Measurements from ENCODE around the gene RHOV. TPM values are rescaled to one million over a fixed set of nuclear protein-coding genes. Genes with fewer than 3 reads are reported as not detected.

RHOV gene
- total and polyA plus RNA-seq, 2 experiments from 2014 or later: 1.7 to 6.1 TPM

DNA sequence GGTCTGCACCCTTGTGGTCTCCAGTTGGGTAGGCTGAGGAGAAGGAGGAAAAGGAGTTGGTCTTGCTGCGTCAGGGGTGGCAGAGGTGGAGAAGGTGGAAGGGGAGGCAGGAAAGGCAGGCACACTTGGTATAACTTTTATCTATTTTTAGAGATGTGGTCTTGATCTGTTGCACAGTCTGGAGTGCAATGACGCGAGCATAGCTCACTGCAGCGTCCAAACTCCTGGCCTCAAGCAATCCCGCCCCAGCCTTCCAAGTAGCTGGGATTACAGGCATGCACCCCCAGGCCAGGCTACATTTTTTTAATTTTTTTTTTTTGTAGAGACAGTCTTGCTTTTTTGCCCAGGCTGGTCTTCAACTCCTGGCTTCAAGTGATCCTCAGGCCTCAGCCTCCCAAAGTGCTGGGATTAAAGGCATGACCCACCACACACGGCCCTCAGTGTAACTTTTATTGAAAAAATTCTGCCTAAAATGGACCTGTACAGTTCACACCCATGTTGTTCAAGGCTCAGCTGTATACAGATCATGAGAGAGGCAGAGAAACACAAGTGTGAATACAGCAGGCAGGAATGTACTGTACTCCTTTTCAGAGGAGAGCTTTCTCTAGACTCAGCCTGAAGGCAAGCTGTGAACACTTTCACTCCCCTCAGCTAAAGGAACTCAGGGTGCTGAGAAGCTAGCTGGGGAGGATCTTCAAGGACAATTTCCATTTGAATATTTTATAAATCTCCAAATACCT lies 2.1 kb upstream of the RHOV start:
- no peak overlapping the region for H3K4me2 ChIP-seq
- no peaks in the 10 kb centered on the region for H4K20me1 ChIP-seq (ENCODE audit: insufficient read depth, poor library complexity, severe bottlenecking)
- H3K9me2 ChIP-seq (replicated peaks; ENCODE audit: insufficient read depth): no peaks in the 10 kb centered on the region
- H3K4me3 ChIP-seq: no peak overlapping the region
- H3K27ac ChIP-seq: no peak overlapping the region
- H3K27me3 ChIP-seq: no peaks in the 10 kb centered on the region
- no peaks in the 10 kb centered on the region for H3K79me2 ChIP-seq
- WGBS (ENCODE audit: low lambda C conversion rate, missing lambda C conversion rate): 75% methylated on average over 6 of the region's 6 CpGs
- no peak for DNase-seq (ENCODE audit: low spot score)
- no peaks in the 10 kb centered on the region for H3K36me3 ChIP-seq (replicated peaks; ENCODE audit: insufficient read depth, low read depth)
- no peaks in the 10 kb centered on the region for H3K9me3 ChIP-seq (ENCODE audit: low read depth)
- H3K4me1 ChIP-seq (ENCODE audit: insufficient read depth): no peaks in the 10 kb centered on the region
- no peak for TF ChIP-seq EZH2 (IDR thresholded peaks at IDR 0.05; ENCODE audit: borderline replicate concordance)
- TF ChIP-seq, protein P1, sequence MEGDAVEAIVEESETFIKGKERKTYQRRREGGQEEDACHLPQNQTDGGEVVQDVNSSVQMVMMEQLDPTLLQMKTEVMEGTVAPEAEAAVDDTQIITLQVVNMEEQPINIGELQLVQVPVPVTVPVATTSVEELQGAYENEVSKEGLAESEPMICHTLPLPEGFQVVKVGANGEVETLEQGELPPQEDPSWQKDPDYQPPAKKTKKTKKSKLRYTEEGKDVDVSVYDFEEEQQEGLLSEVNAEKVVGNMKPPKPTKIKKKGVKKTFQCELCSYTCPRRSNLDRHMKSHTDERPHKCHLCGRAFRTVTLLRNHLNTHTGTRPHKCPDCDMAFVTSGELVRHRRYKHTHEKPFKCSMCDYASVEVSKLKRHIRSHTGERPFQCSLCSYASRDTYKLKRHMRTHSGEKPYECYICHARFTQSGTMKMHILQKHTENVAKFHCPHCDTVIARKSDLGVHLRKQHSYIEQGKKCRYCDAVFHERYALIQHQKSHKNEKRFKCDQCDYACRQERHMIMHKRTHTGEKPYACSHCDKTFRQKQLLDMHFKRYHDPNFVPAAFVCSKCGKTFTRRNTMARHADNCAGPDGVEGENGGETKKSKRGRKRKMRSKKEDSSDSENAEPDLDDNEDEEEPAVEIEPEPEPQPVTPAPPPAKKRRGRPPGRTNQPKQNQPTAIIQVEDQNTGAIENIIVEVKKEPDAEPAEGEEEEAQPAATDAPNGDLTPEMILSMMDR (IDR thresholded peaks at IDR 0.05; ENCODE audit: poor library complexity): no peak
- no peak for TF ChIP-seq EZH2phosphoT487 (IDR thresholded peaks at IDR 0.05; ENCODE audit: low read depth, severe bottlenecking, unreplicated experiment)
- no peak overlapping the region for H2AFZ ChIP-seq

DNA sequence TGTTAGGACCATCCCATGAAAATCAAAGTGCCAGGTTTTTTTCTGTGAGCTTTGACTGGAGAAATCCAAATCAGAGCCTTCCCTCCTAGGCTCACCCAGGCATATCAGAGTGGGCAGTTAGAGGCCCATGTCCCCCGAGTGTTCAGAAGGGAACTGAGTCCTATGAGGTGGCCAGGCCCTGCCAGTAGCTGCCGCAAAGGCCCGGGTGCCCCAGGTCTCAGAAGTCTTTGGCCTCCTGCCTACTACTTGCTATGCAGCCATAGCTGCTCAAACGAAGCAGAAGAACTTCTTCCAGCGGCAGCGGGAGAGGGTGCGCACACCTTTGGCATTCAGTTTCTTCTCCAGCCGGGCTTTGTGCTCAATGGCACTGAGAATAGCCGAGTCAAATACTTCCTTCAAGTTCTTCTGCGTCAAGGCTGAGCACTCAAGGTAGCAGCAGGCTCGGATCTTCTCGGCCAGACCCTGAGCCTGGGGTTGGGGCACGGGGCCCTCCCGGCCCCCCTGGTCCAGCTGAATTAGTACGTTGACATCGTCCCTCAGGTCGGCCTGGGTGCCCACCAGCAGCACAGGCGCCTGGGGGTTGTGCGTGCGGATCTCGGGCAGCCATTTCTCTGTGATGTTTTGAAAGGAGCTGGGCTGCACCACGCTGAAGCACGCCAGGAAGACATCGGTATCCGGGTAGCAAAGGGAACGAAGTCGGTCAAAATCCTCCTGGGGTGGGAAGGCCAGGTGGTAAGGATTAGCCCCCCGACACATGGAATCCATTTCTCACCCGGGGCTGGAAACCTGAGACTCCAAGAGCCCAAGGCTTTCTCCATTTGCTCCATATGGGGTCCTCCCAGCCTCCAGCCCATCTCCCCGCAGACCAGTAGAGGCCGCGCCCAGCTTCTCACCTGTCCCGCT lies 992 bp downstream of the RHOV start:
- 68% methylated on average over 33 of the region's 33 CpGs for WGBS (ENCODE audit: low lambda C conversion rate, missing lambda C conversion rate)
- no peak overlapping the region for H2AFZ ChIP-seq
- no peaks in the 10 kb centered on the region for H3K9me3 ChIP-seq (ENCODE audit: low read depth)
- no peaks in the 10 kb centered on the region for H3K36me3 ChIP-seq (replicated peaks; ENCODE audit: insufficient read depth, low read depth)
- H3K9me2 ChIP-seq (replicated peaks; ENCODE audit: insufficient read depth): no peaks in the 10 kb centered on the region
- TF ChIP-seq, protein P1 (IDR thresholded peaks at IDR 0.05; ENCODE audit: poor library complexity): no peak
- no peak for TF ChIP-seq EZH2phosphoT487 (IDR thresholded peaks at IDR 0.05; ENCODE audit: low read depth, severe bottlenecking, unreplicated experiment)
- no peak for TF ChIP-seq EZH2 (IDR thresholded peaks at IDR 0.05; ENCODE audit: borderline replicate concordance)
- peak overlapping the region; percentile 88 for H3K27ac ChIP-seq
- no peaks in the 10 kb centered on the region for H4K20me1 ChIP-seq (ENCODE audit: insufficient read depth, poor library complexity, severe bottlenecking)
- no peaks in the 10 kb centered on the region for H3K4me1 ChIP-seq (ENCODE audit: insufficient read depth)
- H3K4me2 ChIP-seq: peak overlapping the region; percentile 99
- H3K27me3 ChIP-seq: no peaks in the 10 kb centered on the region
- H3K4me3 ChIP-seq: no peak overlapping the region
- no peak for DNase-seq (ENCODE audit: low spot score)
- H3K79me2 ChIP-seq: no peaks in the 10 kb centered on the region

DNA sequence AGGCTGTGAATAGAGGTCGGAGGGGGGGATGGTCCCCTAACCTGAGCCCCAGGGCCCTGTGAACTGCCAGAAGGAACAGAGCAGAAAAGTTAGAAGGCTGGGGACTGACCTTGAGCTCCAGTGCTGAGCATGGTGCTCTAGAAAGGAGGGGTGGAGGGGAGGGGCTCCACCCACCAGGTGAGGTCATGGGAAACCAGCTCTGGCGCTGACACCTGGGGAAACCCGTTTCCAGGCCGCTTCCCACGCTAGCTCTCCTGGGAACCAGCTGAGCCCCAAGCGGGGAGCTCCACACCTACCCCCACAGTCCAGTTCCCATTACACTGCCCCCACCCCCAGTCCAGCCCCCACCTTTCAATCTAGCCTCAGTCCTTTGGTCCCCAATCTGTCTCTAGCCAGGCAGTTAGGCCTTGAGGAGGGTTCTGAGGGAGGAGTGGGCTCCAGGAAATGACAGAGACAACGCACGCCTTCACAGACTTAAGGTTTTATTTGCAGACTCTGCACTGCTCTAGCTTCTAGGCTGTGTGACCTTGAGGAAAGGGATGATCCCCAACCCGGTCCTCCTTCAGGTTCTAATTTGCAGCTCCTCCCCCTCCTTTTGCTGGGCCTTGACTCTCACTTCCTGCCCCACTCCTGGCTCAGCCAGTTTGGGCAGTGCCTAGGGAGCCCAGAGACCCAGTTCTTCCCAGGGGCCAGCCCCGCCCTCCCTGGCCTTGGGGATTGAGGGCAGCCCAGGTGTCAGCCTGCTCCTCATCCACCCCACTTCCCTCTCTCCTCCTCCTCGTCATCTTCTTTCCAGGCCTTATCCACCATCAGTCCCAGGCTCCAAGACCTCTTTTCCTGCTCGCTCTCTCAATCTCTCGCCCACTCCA lies 2.1 kb downstream of the RHOV start:
- no peaks in the 10 kb centered on the region for H3K4me1 ChIP-seq (ENCODE audit: insufficient read depth)
- no peaks in the 10 kb centered on the region for H3K9me2 ChIP-seq (replicated peaks; ENCODE audit: insufficient read depth)
- DNase-seq (ENCODE audit: low spot score): peak; percentile 83
- TF ChIP-seq EZH2phosphoT487 (IDR thresholded peaks at IDR 0.05; ENCODE audit: low read depth, severe bottlenecking, unreplicated experiment) (no peak), EZH2 (IDR thresholded peaks at IDR 0.05; ENCODE audit: borderline replicate concordance) (no peak)
- TF ChIP-seq, protein P1 (IDR thresholded peaks at IDR 0.05; ENCODE audit: poor library complexity): no peak
- H3K27me3 ChIP-seq: no peaks in the 10 kb centered on the region
- WGBS (ENCODE audit: low lambda C conversion rate, missing lambda C conversion rate): 72% methylated on average over 10 of the region's 13 CpGs
- H3K36me3 ChIP-seq (replicated peaks; ENCODE audit: insufficient read depth, low read depth): no peaks in the 10 kb centered on the region
- H2AFZ ChIP-seq: no peak overlapping the region
- no peaks in the 10 kb centered on the region for H4K20me1 ChIP-seq (ENCODE audit: insufficient read depth, poor library complexity, severe bottlenecking)
- H3K9me3 ChIP-seq (ENCODE audit: low read depth): no peaks in the 10 kb centered on the region
- no peak overlapping the region for H3K4me3 ChIP-seq
- H3K79me2 ChIP-seq: no peaks in the 10 kb centered on the region
- H3K27ac ChIP-seq: peak overlapping the region; percentile 88
- H3K4me2 ChIP-seq: no peak overlapping the region

Measured in hepatocyte (in vitro differentiated cells).